Tibial artery (tissue), 4 donors: Measurements from ENCODE around the gene TBX18.

Source experiments
- DNase-seq, 2 donors: peaks; one replicate each; pipeline ENCODE4 v3.0.0-alpha.2; 2019
- H3K27ac ChIP-seq, 2 donors: fragments of 200-600 bp; sonication (generic) in 1 of 2; 1 replicate in 1 of 2; 2 replicates in 1 of 2; pipeline ENCODE4 v1.5.1; 2018 to 2019; ENCODE audit warnings: mild to moderate bottlenecking in 1 of 2
- H3K27me3 ChIP-seq, 2 donors: fragments of 200-600 bp; sonication (generic) in 1 of 2; one replicate each; pipeline versions ENCODE4 v1.5.1 to v1.6.0; 2016 to 2019
- H3K36me3 ChIP-seq, 3 donors: fragments of 200-600 bp; sonication (generic) in 2 of 3; one replicate each; pipeline ENCODE4 v1.5.1; 2016 to 2019; ENCODE audit warnings: mild to moderate bottlenecking in 2 of 3
- H3K4me1 ChIP-seq, 4 donors: fragments of 200-600 bp; sonication (generic) in 2 of 4; 1 replicate in 3 of 4; 2 replicates in 1 of 4; pipeline ENCODE4 v1.5.1; 2016 to 2019
- H3K4me3 ChIP-seq, 2 donors: fragments of 200-600 bp; sonication (generic) in 1 of 2; 1 replicate in 1 of 2; 2 replicates in 1 of 2; pipeline ENCODE4 v1.5.1; 2018 to 2019; ENCODE audit warnings: mild to moderate bottlenecking in 2 of 2
- H3K9me3 ChIP-seq, 3 donors: fragments of 200-600 bp; sonication (generic) in 1 of 3; one replicate each; pipeline ENCODE4 v1.5.1; 2016 to 2019
- CTCF ChIP-seq, 2 experiments: fragments of 200-600 bp in 1 of 2; fragments of 450-650 bp in 1 of 2; IDR thresholded peaks; one replicate each; pipeline ENCODE4 v1.5.1; 2017 to 2019; ENCODE audit warnings: antibody characterized with exemption in 2 of 2, mild to moderate bottlenecking in 1 of 2, moderate library complexity in 1 of 2
- intact Hi-C: fragments of 100-400 bp; cut with DNase I; formaldehyde crosslinking; loops from one replicate; pipeline ENCODE4 v1.15.0; 2023; ENCODE audit warnings: low total_unique reads

The TBX18 gene

GRCh38 chr6:84764332-84765049, at the start of gene TBX18:
Gene TBX18, minus strand, starts transcription at chr6:84764598. Its CDS starts 417 bp downstream, at chr6:84764181.
- Histone ChIP-seq H3K9me3 (no peaks in the 10 kb centered on the region), H3K27ac (peak within 1 kb of the TSS; percentile 99 to 100), H3K4me3 (peak within 1 kb of the TSS; percentile 93 to 98), H3K27me3 (no peaks in the 10 kb centered on the region), H3K4me1 (peaks cover 0 to 26% (median 4%) of the 10 kb centered on the region in 4 donors), H3K36me3 (no peaks in the 10 kb centered on the region)
- TF ChIP-seq CTCF (IDR thresholded peaks at IDR 0.05): no peak
- intact Hi-C loops: no loop called here
- DNase-seq: peak; percentile 98 to 99

GRCh38 chr6:84811351-84811750, 47.0 kb upstream of the TBX18 start:
- no peaks in the 10 kb centered on the region for H3K36me3 ChIP-seq
- no peak overlapping the region for H3K4me3 ChIP-seq
- no peaks in the 10 kb centered on the region for H3K4me1 ChIP-seq
- intact Hi-C loops: no loop called here
- TF ChIP-seq CTCF (IDR thresholded peaks at IDR 0.05): no peak
- no peaks in the 10 kb centered on the region for H3K9me3 ChIP-seq
- H3K27ac ChIP-seq: no peak overlapping the region
- H3K27me3 ChIP-seq: no peaks in the 10 kb centered on the region
- DNase-seq: no peak

- H3K9me3 ChIP-seq: no peaks in the 10 kb centered on the region
- no peaks in the 10 kb centered on the region for H3K27me3 ChIP-seq
- no peak overlapping the region for H3K27ac ChIP-seq
- TF ChIP-seq CTCF (IDR thresholded peaks at IDR 0.05): no peak
- H3K4me3 ChIP-seq: no peak overlapping the region
- no peak for DNase-seq
- H3K36me3 ChIP-seq: no peaks in the 10 kb centered on the region
- H3K4me1 ChIP-seq: no peaks in the 10 kb centered on the region
- intact Hi-C loops: no loop called here
These were observed 45.1 kb upstream of the TBX18 start for GRCh38 chr6:84809455-84809854.

- Histone ChIP-seq H3K4me3 (no peak overlapping the region), H3K27me3 (no peaks in the 10 kb centered on the region), H3K9me3 (no peaks in the 10 kb centered on the region), H3K36me3 (no peaks in the 10 kb centered on the region), H3K27ac (no peak overlapping the region), H3K4me1 (no peaks in the 10 kb centered on the region)
- intact Hi-C loops: no loop called here
- no peak for DNase-seq
- TF ChIP-seq CTCF (IDR thresholded peaks at IDR 0.05): no peak
These were observed 44.2 kb upstream of the TBX18 start for GRCh38 chr6:84808491-84809061.

- H3K4me1 ChIP-seq: no peaks in the 10 kb centered on the region
- no peak overlapping the region for H3K27ac ChIP-seq
- no peak for DNase-seq
- no peaks in the 10 kb centered on the region for H3K9me3 ChIP-seq
- no peaks in the 10 kb centered on the region for H3K36me3 ChIP-seq
- no peaks in the 10 kb centered on the region for H3K27me3 ChIP-seq
- intact Hi-C loops: no loop called here
- TF ChIP-seq CTCF (IDR thresholded peaks at IDR 0.05): no peak
- H3K4me3 ChIP-seq: no peak overlapping the region
These were observed 40.7 kb upstream of the TBX18 start for GRCh38 chr6:84805145-84805544.
